ENCODE results near the gene EML6. TPM values are rescaled to one million over a fixed set of nuclear protein-coding genes. Genes with fewer than 3 reads are reported as not detected.
A peak's percentile ranks its signal among the peaks of the same experiment; 100 is the strongest.

The EML6 gene
- total and polyA plus RNA-seq, 2 donors (not counting 1 experiment from before 2014, with no cell fraction given) = 0.34 to 1.3 TPM

DNA sequence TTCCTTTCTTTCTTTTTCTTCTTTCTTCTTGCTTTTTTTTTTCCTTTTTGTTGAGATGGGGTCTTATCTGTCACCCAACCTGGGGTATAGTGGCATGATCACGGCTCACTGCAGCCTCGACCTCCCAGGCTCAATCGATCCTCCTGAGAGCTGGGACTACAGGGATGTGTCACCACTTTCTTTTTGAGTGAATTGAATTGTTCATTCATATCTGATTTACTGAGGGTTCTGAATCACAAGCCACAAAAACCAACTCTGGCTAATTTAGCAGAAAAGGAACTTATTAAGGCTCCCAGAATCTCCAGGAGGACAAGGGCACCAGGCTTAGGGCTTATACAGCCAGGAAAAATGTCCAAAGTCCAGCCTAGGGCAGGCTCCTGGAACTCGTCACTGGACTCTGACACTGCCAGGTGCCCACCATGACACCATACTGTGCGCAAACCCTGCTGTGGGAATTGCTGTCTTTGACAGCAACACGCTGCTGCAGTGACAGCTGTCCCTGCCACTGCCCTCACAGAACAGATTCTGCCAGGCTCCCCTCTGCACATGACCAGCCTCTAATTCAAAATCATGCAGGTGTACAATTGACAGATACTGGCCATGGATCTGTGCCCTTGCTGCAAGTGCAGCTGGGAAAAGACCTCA lies 42.9 kb upstream of the EML6 start:
- Histone ChIP-seq H3K4me1 (ENCODE audit: control insufficient read depth, extremely low read depth, insufficient read depth, low read length) (peaks cover 8% of the 10 kb centered on the region), H3K27ac (ENCODE audit: insufficient read depth, low read length) (no peak overlapping the region), H4K20me1 (ENCODE audit: control insufficient read depth, extremely low read depth, insufficient read depth, low read length) (no peaks in the 10 kb centered on the region), H3K4me2 (ENCODE audit: extremely low read depth, insufficient read depth, low read length) (no peak overlapping the region), H3K79me2 (ENCODE audit: control insufficient read depth, insufficient read depth, low read length) (no peaks in the 10 kb centered on the region), H3K36me3 (ENCODE audit: control insufficient read depth, insufficient read depth, low read length) (no peaks in the 10 kb centered on the region), H3K4me3 (replicated peaks in 1 of 4; ENCODE audit: control extremely low read depth in 1 of 4, insufficient read depth in 1 of 4, low read depth in 3 of 4, low read length in 4 of 4) (no peak overlapping the region), H3K27me3 (ENCODE audit: control insufficient read depth, insufficient read depth, low read length) (no peaks in the 10 kb centered on the region), H2AFZ (ENCODE audit: low read length) (no peak overlapping the region), H3K9me3 (ENCODE audit: control insufficient read depth, insufficient read depth, low read depth, low read length) (no peaks in the 10 kb centered on the region), H3K9ac (ENCODE audit: insufficient read depth, low read length) (no peak overlapping the region)
- peak in 1 of 2 donors; percentile 73 for DNase-seq (ENCODE audit: low read depth in 2 of 2)
- TF ChIP-seq EZH2 (IDR thresholded peaks at IDR 0.05; ENCODE audit: low read length, missing control alignments) (no peak), CTCF (conservative IDR thresholded peaks at IDR 0.05 in 1 of 2, IDR thresholded peaks at IDR 0.05 in 1 of 2; ENCODE audit: low read depth in 1 of 2, low read length in 2 of 2) (no peak)

DNA sequence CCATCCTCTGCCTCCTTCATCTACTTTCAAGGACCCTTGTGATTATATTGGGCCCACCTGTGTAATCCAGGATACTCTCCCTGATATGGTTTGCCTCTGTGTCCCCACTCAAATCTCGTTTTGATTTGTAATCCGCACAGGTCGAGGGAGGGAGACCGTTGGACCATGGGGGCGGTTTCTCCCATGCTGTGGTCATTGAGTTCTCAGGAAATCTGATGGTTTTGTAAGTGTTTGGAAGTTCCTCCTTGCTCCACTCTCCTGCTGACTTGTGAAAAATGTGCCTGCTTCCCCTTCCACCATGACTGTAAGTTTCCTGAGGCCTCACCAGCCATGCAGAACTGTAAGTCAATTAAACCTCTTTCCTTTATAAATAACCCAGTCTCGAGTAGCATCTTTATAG lies 42.0 kb upstream of the EML6 start:
- H4K20me1 ChIP-seq (ENCODE audit: control insufficient read depth, extremely low read depth, insufficient read depth, low read length) = no peaks in the 10 kb centered on the region
- H3K9ac ChIP-seq (ENCODE audit: insufficient read depth, low read length) = no peak overlapping the region
- no peaks in the 10 kb centered on the region for H3K9me3 ChIP-seq (ENCODE audit: control insufficient read depth, insufficient read depth, low read depth, low read length)
- H2AFZ ChIP-seq (ENCODE audit: low read length) = no peak overlapping the region
- DNase-seq (ENCODE audit: low read depth in 2 of 2) = no peak
- no peaks in the 10 kb centered on the region for H3K27me3 ChIP-seq (ENCODE audit: control insufficient read depth, insufficient read depth, low read length)
- TF ChIP-seq CTCF (conservative IDR thresholded peaks at IDR 0.05 in 1 of 2, IDR thresholded peaks at IDR 0.05 in 1 of 2; ENCODE audit: low read depth in 1 of 2, low read length in 2 of 2) (no peak), EZH2 (IDR thresholded peaks at IDR 0.05; ENCODE audit: low read length, missing control alignments) (no peak)
- no peak overlapping the region for H3K27ac ChIP-seq (ENCODE audit: insufficient read depth, low read length)
- H3K36me3 ChIP-seq (ENCODE audit: control insufficient read depth, insufficient read depth, low read length) = no peaks in the 10 kb centered on the region
- H3K4me3 ChIP-seq (replicated peaks in 1 of 4; ENCODE audit: control extremely low read depth in 1 of 4, insufficient read depth in 1 of 4, low read depth in 3 of 4, low read length in 4 of 4) = no peak overlapping the region
- no peak overlapping the region for H3K4me2 ChIP-seq (ENCODE audit: extremely low read depth, insufficient read depth, low read length)
- H3K79me2 ChIP-seq (ENCODE audit: control insufficient read depth, insufficient read depth, low read length) = no peaks in the 10 kb centered on the region
- peaks cover 7% of the 10 kb centered on the region for H3K4me1 ChIP-seq (ENCODE audit: control insufficient read depth, extremely low read depth, insufficient read depth, low read length)

GRCh38 chr2:54683596-54683995 lies 39.9 kb upstream of the EML6 start:
- H2AFZ ChIP-seq (ENCODE audit: low read length) = no peak overlapping the region

More at GRCh38 chr2:54683596-54683995, 39.9 kb upstream of the EML6 start:
- no peaks in the 10 kb centered on the region for H3K9me3 ChIP-seq (ENCODE audit: control insufficient read depth, insufficient read depth, low read depth, low read length)
- DNase-seq (ENCODE audit: low read depth in 2 of 2) = no peak
- TF ChIP-seq EZH2 (IDR thresholded peaks at IDR 0.05; ENCODE audit: low read length, missing control alignments) = no peak
- no peak for TF ChIP-seq CTCF (conservative IDR thresholded peaks at IDR 0.05 in 1 of 2, IDR thresholded peaks at IDR 0.05 in 1 of 2; ENCODE audit: low read depth in 1 of 2, low read length in 2 of 2)
- H3K36me3 ChIP-seq (ENCODE audit: control insufficient read depth, insufficient read depth, low read length) = no peaks in the 10 kb centered on the region
- H3K27me3 ChIP-seq (ENCODE audit: control insufficient read depth, insufficient read depth, low read length) = no peaks in the 10 kb centered on the region
- no peaks in the 10 kb centered on the region for H3K4me1 ChIP-seq (ENCODE audit: control insufficient read depth, extremely low read depth, insufficient read depth, low read length)
- H3K9ac ChIP-seq (ENCODE audit: insufficient read depth, low read length) = no peak overlapping the region
- H3K79me2 ChIP-seq (ENCODE audit: control insufficient read depth, insufficient read depth, low read length) = no peaks in the 10 kb centered on the region
- H3K27ac ChIP-seq (ENCODE audit: insufficient read depth, low read length) = no peak overlapping the region
- H3K4me3 ChIP-seq (replicated peaks in 1 of 4; ENCODE audit: control extremely low read depth in 1 of 4, insufficient read depth in 1 of 4, low read depth in 3 of 4, low read length in 4 of 4) = no peak overlapping the region
- no peak overlapping the region for H3K4me2 ChIP-seq (ENCODE audit: extremely low read depth, insufficient read depth, low read length)
- H4K20me1 ChIP-seq (ENCODE audit: control insufficient read depth, extremely low read depth, insufficient read depth, low read length) = no peaks in the 10 kb centered on the region

All from fibroblast of lung (primary cell).